ENCODE results near the gene NKD1. TPM values are rescaled to one million over a fixed set of nuclear protein-coding genes. Genes with fewer than 3 reads are reported as not detected.

Gene NKD1
- total and polyA plus RNA-seq, 4 donors = 2.3 to 14.1 (median 8.0) TPM

DNA sequence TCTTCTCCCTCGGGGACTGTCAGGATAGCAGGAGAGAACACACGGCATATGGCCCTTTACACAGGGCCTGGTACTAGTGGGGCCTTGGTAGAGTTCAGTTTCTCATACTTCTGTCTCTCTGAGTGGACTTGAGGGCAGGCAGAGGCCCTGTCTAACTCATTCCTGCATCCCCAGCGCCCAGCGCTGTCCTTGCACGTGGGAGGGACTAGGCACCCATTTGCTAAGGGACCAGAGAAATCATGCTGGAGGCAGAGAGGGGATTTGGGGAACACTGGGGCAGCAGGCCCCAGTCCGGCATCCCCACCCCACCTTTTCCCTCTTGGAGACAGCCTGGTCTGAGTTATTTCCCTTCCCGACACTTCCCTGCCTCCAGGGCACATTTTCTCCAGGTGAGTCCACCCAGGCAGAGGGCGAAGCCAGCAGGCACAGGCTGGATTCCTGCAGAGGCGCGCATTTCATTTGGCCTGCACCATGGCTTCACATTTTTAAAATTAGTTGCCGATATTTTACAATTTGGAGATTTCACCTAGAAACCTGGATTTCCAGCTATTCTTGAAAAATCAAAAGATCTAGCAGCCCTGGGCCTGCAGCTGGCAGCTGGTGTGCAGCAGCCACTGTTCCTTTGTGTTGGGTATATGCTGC lies 9.7 kb upstream of the NKD1 start:
- Histone ChIP-seq H3K27me3 (ENCODE audit: control insufficient read depth in 3 of 3, insufficient read depth in 3 of 3, low read length in 2 of 3) (no peaks in the 10 kb centered on the region), H3K9ac (ENCODE audit: insufficient read depth in 1 of 2, low read length in 2 of 2) (no peak overlapping the region), H3K27ac (ENCODE audit: low read depth in 1 of 2, low read length in 1 of 2) (no peak overlapping the region), H3K4me3 (no peak overlapping the region), H3K9me3 (ENCODE audit: control insufficient read depth in 4 of 4, insufficient read depth in 3 of 4, low read length in 3 of 4) (peaks cover 0 to 2% (median 0%) of the 10 kb centered on the region in 4 donors), H3K36me3 (ENCODE audit: control insufficient read depth in 4 of 4, insufficient read depth in 4 of 4, low read length in 4 of 4) (no peaks in the 10 kb centered on the region), H3K4me1 (ENCODE audit: control insufficient read depth in 5 of 5, insufficient read depth in 5 of 5, low read length in 5 of 5) (no peaks in the 10 kb centered on the region)
- DNase-seq (no peak), ATAC-seq (ENCODE audit: insufficient read depth, low FRiP score) (no peak)
- 87 to 88% methylated on average over 11 of the region's 11 CpGs for WGBS, 2 donors
- TF ChIP-seq, protein P1, sequence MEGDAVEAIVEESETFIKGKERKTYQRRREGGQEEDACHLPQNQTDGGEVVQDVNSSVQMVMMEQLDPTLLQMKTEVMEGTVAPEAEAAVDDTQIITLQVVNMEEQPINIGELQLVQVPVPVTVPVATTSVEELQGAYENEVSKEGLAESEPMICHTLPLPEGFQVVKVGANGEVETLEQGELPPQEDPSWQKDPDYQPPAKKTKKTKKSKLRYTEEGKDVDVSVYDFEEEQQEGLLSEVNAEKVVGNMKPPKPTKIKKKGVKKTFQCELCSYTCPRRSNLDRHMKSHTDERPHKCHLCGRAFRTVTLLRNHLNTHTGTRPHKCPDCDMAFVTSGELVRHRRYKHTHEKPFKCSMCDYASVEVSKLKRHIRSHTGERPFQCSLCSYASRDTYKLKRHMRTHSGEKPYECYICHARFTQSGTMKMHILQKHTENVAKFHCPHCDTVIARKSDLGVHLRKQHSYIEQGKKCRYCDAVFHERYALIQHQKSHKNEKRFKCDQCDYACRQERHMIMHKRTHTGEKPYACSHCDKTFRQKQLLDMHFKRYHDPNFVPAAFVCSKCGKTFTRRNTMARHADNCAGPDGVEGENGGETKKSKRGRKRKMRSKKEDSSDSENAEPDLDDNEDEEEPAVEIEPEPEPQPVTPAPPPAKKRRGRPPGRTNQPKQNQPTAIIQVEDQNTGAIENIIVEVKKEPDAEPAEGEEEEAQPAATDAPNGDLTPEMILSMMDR (IDR thresholded peaks at IDR 0.05; ENCODE audit: control extremely low read depth, extremely low read depth) = no peak

DNA sequence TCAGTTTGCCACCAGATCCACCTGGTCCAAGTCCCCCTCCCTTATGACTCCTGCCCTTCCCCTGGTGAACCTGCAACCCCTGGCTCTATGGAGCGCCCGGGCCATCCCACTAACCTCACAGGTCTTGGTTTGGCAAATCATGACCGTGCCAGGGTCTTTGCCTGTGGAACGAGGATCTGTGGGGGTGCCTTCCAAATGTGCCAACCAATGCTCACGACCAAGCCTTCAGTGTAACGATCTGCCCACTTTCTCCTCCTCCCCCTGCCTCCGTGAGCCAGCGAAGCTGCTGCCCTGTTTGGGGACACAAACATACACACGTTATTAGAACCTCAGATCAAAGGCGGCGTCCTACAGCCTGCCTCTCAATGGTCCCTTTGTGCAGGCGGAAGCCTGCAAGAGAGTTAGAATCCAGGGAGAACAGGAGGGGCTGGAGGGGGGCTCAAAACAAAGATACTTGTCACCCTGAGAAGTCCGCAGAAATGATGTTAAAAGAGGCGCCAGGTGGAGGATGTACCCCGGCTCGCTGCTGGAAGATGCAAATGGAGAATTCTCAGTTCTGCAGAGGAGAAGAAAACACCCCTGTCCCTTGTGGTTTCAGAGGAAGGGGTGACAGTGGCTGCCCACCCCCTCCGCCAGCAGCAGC lies 9.0 kb upstream of the NKD1 start:
- 72 to 75% methylated on average over 17 of the region's 17 CpGs for WGBS, 2 donors
- TF ChIP-seq, protein P1 (IDR thresholded peaks at IDR 0.05; ENCODE audit: control extremely low read depth, extremely low read depth) = no peak
- H3K4me1 ChIP-seq (ENCODE audit: control insufficient read depth in 5 of 5, insufficient read depth in 5 of 5, low read length in 5 of 5) = peaks cover 0 to 4% (median 0%) of the 10 kb centered on the region in 5 donors
- no peak overlapping the region for H3K9ac ChIP-seq (ENCODE audit: insufficient read depth in 1 of 2, low read length in 2 of 2)
- no peak overlapping the region for H3K27ac ChIP-seq (ENCODE audit: low read depth in 1 of 2, low read length in 1 of 2)
- H3K4me3 ChIP-seq = no peak overlapping the region
- DNase-seq = peak in 2 of 3 donors; percentile 58 to 60
- H3K9me3 ChIP-seq (ENCODE audit: control insufficient read depth in 4 of 4, insufficient read depth in 3 of 4, low read length in 3 of 4) = peaks cover 0 to 5% (median 0%) of the 10 kb centered on the region in 4 donors
- no peak for ATAC-seq (ENCODE audit: insufficient read depth, low FRiP score)
- H3K36me3 ChIP-seq (ENCODE audit: control insufficient read depth in 4 of 4, insufficient read depth in 4 of 4, low read length in 4 of 4) = no peaks in the 10 kb centered on the region
- no peaks in the 10 kb centered on the region for H3K27me3 ChIP-seq (ENCODE audit: control insufficient read depth in 3 of 3, insufficient read depth in 3 of 3, low read length in 2 of 3)

DNA sequence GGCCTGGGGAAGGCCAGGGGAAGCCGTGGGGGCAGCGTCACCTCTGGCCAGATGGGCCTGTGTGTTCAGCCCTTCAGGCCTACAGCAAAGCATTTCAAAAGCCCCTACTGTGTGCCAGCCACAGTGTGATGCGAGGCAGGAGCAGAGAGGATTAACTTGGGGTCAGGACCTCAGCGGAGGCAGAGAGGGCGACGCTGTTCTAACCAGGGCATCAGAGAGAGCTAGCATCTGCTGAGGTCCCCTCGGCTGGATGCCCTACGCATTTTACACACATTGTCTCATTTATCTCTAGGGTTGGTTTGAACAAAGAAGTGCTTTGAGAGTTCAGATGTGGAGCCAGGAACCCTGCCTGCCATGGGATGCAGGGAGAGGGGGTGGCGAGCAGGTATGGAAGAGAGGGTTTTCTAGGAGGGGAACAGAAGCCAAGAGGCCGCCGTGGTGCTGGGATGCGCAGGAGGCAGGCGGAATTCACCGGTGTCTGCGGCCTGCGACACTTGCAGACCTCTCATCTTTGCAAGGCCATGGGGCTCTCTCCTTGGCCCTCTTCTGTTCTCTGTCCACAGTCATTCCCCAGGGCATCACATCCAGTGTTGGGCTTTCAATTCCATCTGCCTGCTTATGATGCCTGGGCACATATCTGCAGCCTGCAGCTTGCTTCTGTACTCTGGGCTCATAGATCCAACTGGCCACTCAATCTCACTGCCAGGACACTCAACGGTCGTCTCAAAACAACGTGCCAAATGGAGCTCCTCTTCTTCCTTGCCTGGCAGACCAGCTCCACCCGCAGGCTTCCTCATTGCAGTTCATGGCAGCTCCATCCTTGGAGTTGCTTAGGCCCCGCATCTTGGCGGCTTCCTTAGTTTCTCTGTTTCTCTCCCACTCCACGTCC lies 8.1 kb upstream of the NKD1 start:
- Histone ChIP-seq H3K4me1 (ENCODE audit: control insufficient read depth in 5 of 5, insufficient read depth in 5 of 5, low read length in 5 of 5) (peaks cover 0 to 8% (median 0%) of the 10 kb centered on the region in 5 donors), H3K9me3 (ENCODE audit: control insufficient read depth in 4 of 4, insufficient read depth in 3 of 4, low read length in 3 of 4) (peaks cover 0 to 5% (median 0%) of the 10 kb centered on the region in 4 donors), H3K4me3 (no peak overlapping the region), H3K9ac (ENCODE audit: insufficient read depth in 1 of 2, low read length in 2 of 2) (no peak overlapping the region), H3K36me3 (ENCODE audit: control insufficient read depth in 4 of 4, insufficient read depth in 4 of 4, low read length in 4 of 4) (no peaks in the 10 kb centered on the region), H3K27me3 (ENCODE audit: control insufficient read depth in 3 of 3, insufficient read depth in 3 of 3, low read length in 2 of 3) (no peaks in the 10 kb centered on the region), H3K27ac (ENCODE audit: low read depth in 1 of 2, low read length in 1 of 2) (no peak overlapping the region)
- ATAC-seq (ENCODE audit: insufficient read depth, low FRiP score) (no peak), DNase-seq (peak in 2 of 3 donors; percentile 32 to 53)
- 82 to 88% methylated on average over 23 of the region's 23 CpGs for whole genome bisulfite sequencing, 2 donors
- TF ChIP-seq, protein P1 (IDR thresholded peaks at IDR 0.05; ENCODE audit: control extremely low read depth, extremely low read depth) = no peak

Data from lung (tissue), 12 donors.